Body of pancreas (tissue), 4 donors: Measurements from ENCODE around the gene FBXO42. TPM values are rescaled to one million over a fixed set of nuclear protein-coding genes. Genes with fewer than 3 reads are reported as not detected.

Source experiments
- ATAC-seq: fragments of 150-250 bp; one replicate; pipeline ENCODE4 v1.9.1; 2016
- DNase-seq, 4 donors: peaks; one replicate each; pipeline ENCODE4 v3.0.0-alpha.2; 2019
- H3K27ac ChIP-seq, 4 donors: fragments of 200-600 bp; sonication (generic); 1 replicate in 3 of 4; 2 replicates in 1 of 4; pipeline versions ENCODE4 v1.5.1 to v1.6.1; 2016 to 2019; ENCODE audit warnings: mild to moderate bottlenecking in 1 of 4, mixed read lengths in 1 of 4, moderate library complexity in 1 of 4
- H3K27me3 ChIP-seq, 2 donors: fragments of 200-600 bp; sonication (generic); one replicate each; pipeline ENCODE4 v1.6.0; 2016; ENCODE audit warnings: mild to moderate bottlenecking in 1 of 2
- H3K36me3 ChIP-seq, 2 donors: fragments of 200-600 bp; sonication (generic); replicated peaks in 1 of 2; 2 replicates each; pipeline ENCODE4 v1.5.1; 2016; ENCODE audit warnings: low read depth in 2 of 2; ENCODE audit not compliant: insufficient read depth in 1 of 2
- H3K4me1 ChIP-seq: fragments of 200-600 bp; sonication (generic); one replicate; pipeline ENCODE4 v1.6.0; 2016
- H3K4me3 ChIP-seq, 2 donors: fragments of 200-600 bp; sonication (generic); 1 replicate in 1 of 2; 2 replicates in 1 of 2; pipeline ENCODE4 v1.5.1; 2016 to 2019
- H3K9me3 ChIP-seq, 3 donors: fragments of 200-600 bp; sonication (generic); 1 replicate in 2 of 3; 2 replicates in 1 of 3; pipeline ENCODE4 v1.5.1; 2016
- POLR2A ChIP-seq, 3 donors: fragments of 450-650 bp; IDR thresholded peaks; one replicate each; pipeline ENCODE4 v1.6.1; 2016; ENCODE audit warnings: antibody characterized with exemption in 3 of 3, mild to moderate bottlenecking in 2 of 3
- WGBS, 2 donors: methylation state at CpG; one replicate each; pipeline ENCODE4 v1.1.5; 2017; 5-methylcytosine and 5-hydroxymethylcytosine counted together
- intact Hi-C: fragments of 100-400 bp; cut with DNase I; formaldehyde crosslinking; loops from one replicate; pipeline ENCODE4 v1.15.1; 2023
- total RNA-seq, 2 donors: library from RNA; depleted of rRNA; stranded (reverse); fragments of >200 nt; gene quantifications; one replicate each; pipeline ENCODE4 v1.1.0, GENCODE V29; 2016
- TF ChIP-seq, protein P1 (sequence below), 7 experiments: fragments of 450-650 bp in 4 of 7; fragments of 200-600 bp in 3 of 7; sonication (generic) in 3 of 7; IDR thresholded peaks; one replicate each; pipeline ENCODE4 v1.5.1; 2016 to 2019; ENCODE audit warnings: antibody characterized with exemption in 7 of 7

Gene FBXO42
- total RNA-seq, 2 donors from 2014 or later, result 11.9 to 33.6 TPM

DNA sequence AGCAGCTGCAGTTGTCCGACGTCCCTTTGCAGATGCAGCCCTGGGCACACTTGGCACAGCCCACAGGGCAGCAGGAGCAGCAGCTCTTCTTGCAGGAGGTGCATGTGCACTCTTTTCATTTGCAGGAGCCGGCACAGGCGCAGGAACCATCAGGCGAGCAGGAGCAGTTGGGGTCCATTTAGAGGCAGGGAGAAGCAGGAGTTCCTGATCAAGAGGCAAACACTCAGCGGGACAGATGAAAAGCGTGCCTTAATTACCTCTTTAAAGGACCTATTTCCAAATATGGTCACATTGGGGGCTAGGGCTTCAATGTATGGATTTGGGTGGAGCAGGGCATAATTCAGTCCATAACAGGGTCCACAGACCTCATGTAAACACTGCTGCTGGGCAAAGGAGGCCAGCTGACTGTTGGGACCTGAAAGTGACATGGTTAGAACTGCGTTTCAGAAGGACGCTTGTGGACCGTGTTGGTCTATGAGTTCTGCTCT lies 111.0 kb downstream of the FBXO42 start:
- ATAC-seq, result no peak
- H3K27me3 ChIP-seq, result no peaks in the 10 kb centered on the region
- TF ChIP-seq, protein P1, sequence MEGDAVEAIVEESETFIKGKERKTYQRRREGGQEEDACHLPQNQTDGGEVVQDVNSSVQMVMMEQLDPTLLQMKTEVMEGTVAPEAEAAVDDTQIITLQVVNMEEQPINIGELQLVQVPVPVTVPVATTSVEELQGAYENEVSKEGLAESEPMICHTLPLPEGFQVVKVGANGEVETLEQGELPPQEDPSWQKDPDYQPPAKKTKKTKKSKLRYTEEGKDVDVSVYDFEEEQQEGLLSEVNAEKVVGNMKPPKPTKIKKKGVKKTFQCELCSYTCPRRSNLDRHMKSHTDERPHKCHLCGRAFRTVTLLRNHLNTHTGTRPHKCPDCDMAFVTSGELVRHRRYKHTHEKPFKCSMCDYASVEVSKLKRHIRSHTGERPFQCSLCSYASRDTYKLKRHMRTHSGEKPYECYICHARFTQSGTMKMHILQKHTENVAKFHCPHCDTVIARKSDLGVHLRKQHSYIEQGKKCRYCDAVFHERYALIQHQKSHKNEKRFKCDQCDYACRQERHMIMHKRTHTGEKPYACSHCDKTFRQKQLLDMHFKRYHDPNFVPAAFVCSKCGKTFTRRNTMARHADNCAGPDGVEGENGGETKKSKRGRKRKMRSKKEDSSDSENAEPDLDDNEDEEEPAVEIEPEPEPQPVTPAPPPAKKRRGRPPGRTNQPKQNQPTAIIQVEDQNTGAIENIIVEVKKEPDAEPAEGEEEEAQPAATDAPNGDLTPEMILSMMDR (IDR thresholded peaks at IDR 0.05), result no peak
- TF ChIP-seq POLR2A (IDR thresholded peaks at IDR 0.05), result no peak
- H3K9me3 ChIP-seq, result no peaks in the 10 kb centered on the region
- no peaks in the 10 kb centered on the region for H3K36me3 ChIP-seq
- peaks cover 30% of the 10 kb centered on the region for H3K4me1 ChIP-seq
- no peak for DNase-seq
- no peak overlapping the region for H3K27ac ChIP-seq
- intact Hi-C loops, result loop anchor here (5.0 kb wide), 1 partner anchor 44 kb away; no protein-coding TSS in a partner anchor
- WGBS, 2 donors, result 80 to 88% methylated on average over 10 of the region's 10 CpGs
- no peak overlapping the region for H3K4me3 ChIP-seq

DNA sequence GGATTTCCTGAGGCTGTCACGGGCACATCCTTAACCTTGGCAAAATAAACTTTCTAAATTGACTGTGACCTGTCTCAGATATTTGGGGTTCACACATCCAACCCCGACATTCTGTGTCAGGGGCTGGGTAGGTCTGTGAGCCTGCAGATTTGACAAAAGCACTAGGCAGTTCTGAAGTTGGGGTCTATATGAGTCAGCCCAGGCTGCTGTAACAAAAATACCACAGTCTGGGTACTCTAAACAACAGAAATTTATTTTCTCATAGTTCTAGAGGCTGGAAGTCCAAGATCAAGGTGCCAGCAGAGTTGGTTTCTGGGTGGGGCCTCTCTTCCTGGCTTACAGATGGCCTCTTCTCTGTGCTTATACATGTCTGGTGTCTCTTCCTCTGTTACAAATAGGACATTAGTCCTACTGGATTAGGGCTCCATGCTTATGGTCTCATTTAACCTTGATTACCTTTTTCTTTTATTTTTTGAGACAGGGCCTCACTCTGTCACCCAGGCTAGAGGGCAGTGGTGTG lies 112.2 kb downstream of the FBXO42 start:
- H3K4me1 ChIP-seq, result peaks cover 36% of the 10 kb centered on the region
- TF ChIP-seq, protein P1 (IDR thresholded peaks at IDR 0.05), result no peak
- no peak for TF ChIP-seq POLR2A (IDR thresholded peaks at IDR 0.05)
- no peak overlapping the region for H3K27ac ChIP-seq
- no peaks in the 10 kb centered on the region for H3K27me3 ChIP-seq
- intact Hi-C loops, result loop anchor here (5.0 kb wide), 1 partner anchor 43 kb away; no protein-coding TSS in a partner anchor
- no peak for DNase-seq
- H3K4me3 ChIP-seq, result no peak overlapping the region
- ATAC-seq, result no peak
- no peaks in the 10 kb centered on the region for H3K36me3 ChIP-seq
- WGBS, 2 donors, result 75 to 79% methylated on average over 2 of the region's 2 CpGs
- H3K9me3 ChIP-seq, result no peaks in the 10 kb centered on the region

DNA sequence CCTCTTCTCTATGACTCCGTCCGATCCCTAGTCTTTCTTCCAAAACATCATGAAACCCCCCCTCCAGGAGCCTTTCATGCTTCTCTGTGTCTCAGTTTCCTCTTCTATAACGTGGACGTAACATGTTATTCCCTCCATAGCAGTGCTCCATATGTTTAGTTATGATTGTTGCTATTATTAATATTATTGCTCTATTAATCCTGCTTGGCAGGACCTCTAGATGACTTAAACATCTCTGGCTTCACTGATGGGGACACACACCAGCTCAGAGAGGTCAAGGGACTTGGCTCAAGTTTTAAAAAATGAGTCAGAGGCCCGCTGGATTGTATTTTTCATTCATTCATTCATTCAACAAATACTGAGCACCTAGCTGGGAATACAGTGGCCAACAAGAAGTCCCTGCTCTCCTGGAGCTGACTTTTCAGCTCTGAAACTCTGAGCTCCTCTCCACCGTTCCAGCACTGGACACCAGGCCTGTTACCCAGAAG lies 114.9 kb downstream of the FBXO42 start:
- Histone ChIP-seq H3K27me3 (no peaks in the 10 kb centered on the region), H3K4me1 (peaks cover 20% of the 10 kb centered on the region), H3K4me3 (no peak overlapping the region), H3K27ac (peak overlapping the region; percentile 55 to 93 (median 92)), H3K36me3 (no peaks in the 10 kb centered on the region), H3K9me3 (no peaks in the 10 kb centered on the region)
- 16 to 19% methylated on average over 6 of the region's 6 CpGs for WGBS, 2 donors
- DNase-seq (no peak), ATAC-seq (peak; percentile 0)
- no peak for TF ChIP-seq POLR2A (IDR thresholded peaks at IDR 0.05)
- TF ChIP-seq, protein P1 (IDR thresholded peaks at IDR 0.05), result no peak
- intact Hi-C loops, result no loop called here

DNA sequence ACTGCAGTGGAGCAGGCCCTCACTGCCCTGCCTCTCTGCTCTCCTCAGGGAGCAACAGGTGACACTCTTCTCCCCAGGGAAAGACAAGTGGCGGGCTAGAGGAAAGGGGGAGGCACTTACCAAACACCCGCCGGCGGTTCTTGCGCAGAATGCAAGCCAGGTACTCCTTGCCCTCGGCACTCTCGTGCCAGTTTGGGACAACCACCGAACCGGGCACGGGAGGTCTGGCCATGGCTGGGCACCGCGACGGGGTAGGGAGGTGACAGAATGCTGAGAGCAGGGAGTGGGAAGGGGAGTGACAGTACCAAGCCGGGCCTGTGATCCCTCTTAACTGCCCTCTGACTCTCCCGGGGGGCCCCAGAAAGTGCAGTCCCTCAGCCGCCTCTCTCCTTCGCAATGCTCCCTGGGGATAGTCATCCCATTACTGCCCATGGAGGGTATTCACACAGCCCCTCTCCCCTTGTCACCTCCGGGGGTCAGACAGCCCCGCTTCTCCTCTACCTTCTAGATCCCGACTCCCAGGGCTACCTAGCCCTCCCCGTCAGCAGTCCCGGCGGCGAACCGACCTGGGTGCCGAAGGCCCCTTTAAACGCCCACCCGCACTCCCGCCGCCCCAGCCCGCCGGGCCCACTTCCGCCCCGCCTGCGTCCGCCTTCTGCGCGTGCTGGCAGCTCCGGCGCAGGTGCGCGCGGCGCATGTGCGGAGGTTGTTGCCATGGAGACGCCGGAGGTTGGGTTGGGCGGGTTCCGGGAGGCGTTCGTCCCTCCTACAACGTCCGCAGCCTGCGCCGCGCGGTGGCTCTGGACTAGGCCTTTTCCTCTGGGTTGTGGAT lies 115.6 kb downstream of the FBXO42 start, which contains the start of gene CPLANE2:
CPLANE2 (minus strand) TSS at position 673 of the 832 bp plus-strand sequence; CDS start at position 232, 441 bp downstream.
- peak within 1 kb of the TSS; percentile 23 to 82 for H3K4me3 ChIP-seq
- no peaks in the 10 kb centered on the region for H3K9me3 ChIP-seq
- no peaks in the 10 kb centered on the region for H3K27me3 ChIP-seq
- H3K36me3 ChIP-seq, result no peaks in the 10 kb centered on the region
- DNase-seq (peak; percentile 96 to 98 (median 97)), ATAC-seq (peak; percentile 96)
- intact Hi-C loops, result no loop called here
- peak within 1 kb of the TSS; percentile 92 to 97 (median 93) for H3K27ac ChIP-seq
- WGBS, 2 donors, result 1 to 2% methylated on average over 26 to 57 of the region's 57 CpGs
- TF ChIP-seq, protein P1 (IDR thresholded peaks at IDR 0.05), result no peak
- peak; percentile 52 to 76 (median 75) for TF ChIP-seq POLR2A (IDR thresholded peaks at IDR 0.05)
- H3K4me1 ChIP-seq, result peaks cover 20% of the 10 kb centered on the region
